Activated naive CD4-positive, alpha-beta T cell treated with anti-CD3 and anti-CD28 coated beads for 36 hours (primary cell): Measurements from ENCODE around the gene ZNF157. TPM values are rescaled to one million over a fixed set of nuclear protein-coding genes. Genes with fewer than 3 reads are reported as not detected.
A peak's percentile ranks its signal among the peaks of the same experiment; 100 is the strongest.
"Not testable (repeated sequence)": the region's sequence is repeated elsewhere in the genome, so short reads cannot be mapped to it uniquely, and the experiment has no call there.

Source experiments
- CTCF ChIA-PET: fragments of 350-600 bp; sonication (Branson Sonifier 250); formaldehyde crosslinking; loops from one replicate; lab custom pipeline; 2021; ENCODE audit warnings: antibody characterized with exemption; lab: Charles Lee
- DNase-seq: peaks from one replicate; pipeline ENCODE4 v3.0.0-alpha.2; 2020
- H3K27ac Mint-ChIP-seq: one replicate; pipeline ENCODE4 v1.8.0; 2021; ENCODE audit warnings: mild to moderate bottlenecking, mixed read lengths
- H3K27me3 Mint-ChIP-seq: one replicate; pipeline ENCODE4 v1.8.0; 2021; ENCODE audit warnings: low read depth, mixed read lengths
- H3K36me3 Mint-ChIP-seq: one replicate; pipeline ENCODE4 v1.8.0; 2021; ENCODE audit warnings: low read depth, mixed read lengths
- H3K4me1 Mint-ChIP-seq: one replicate; pipeline ENCODE4 v1.8.0; 2021; ENCODE audit warnings: low read depth, mixed read lengths
- H3K4me3 Mint-ChIP-seq: one replicate; pipeline ENCODE4 v1.8.0; 2021; ENCODE audit warnings: mild to moderate bottlenecking, moderate library complexity, mixed read lengths
- H3K9me3 Mint-ChIP-seq: one replicate; pipeline ENCODE4 v1.8.0; 2021; ENCODE audit warnings: mixed read lengths
- intact Hi-C: fragments of 100-400 bp; cut with micrococcal nuclease; formaldehyde crosslinking; loops from one replicate; pipeline ENCODE4 v1.15.1; 2023
- total RNA-seq, 2 experiments: library from RNA; stranded (reverse); gene quantifications; one replicate each; pipeline ENCODE4 v1.2.3, GENCODE V29; 2021

The ZNF157 gene
- total RNA-seq, result 1 to 10 TPM in 1 of 2 experiments, under 1 TPM in 1; 0.69 to 1.0 TPM

GRCh38 chrX:47370278-47370677 is at the start of gene ZNF157:
Gene ZNF157 (plus strand): TSS chrX:47370578. CDS start chrX:47370669, 91 bp downstream.
- intact Hi-C loops, result no loop called here
- H3K36me3 Mint-ChIP-seq, result no peaks in the 10 kb centered on the region
- H3K9me3 Mint-ChIP-seq, result no peaks in the 10 kb centered on the region
- no peak for DNase-seq
- no peaks in the 10 kb centered on the region for H3K27me3 Mint-ChIP-seq
- H3K4me1 Mint-ChIP-seq, result peaks cover 15% of the 10 kb centered on the region
- CTCF ChIA-PET, result interaction anchor here (1.5 kb wide), 1 partner anchor 14 kb away, joined by 5 read pairs; no protein-coding TSS in a partner anchor
- H3K27ac Mint-ChIP-seq, result no peak within 1 kb of the TSS
- no peak within 1 kb of the TSS for H3K4me3 Mint-ChIP-seq

GRCh38 chrX:47321386-47321785 is 49.0 kb upstream of the ZNF157 start:
- Mint-ChIP-seq H3K36me3 (no peaks in the 10 kb centered on the region), H3K4me1 (no peaks in the 10 kb centered on the region), H3K4me3 (no peak overlapping the region), H3K9me3 (no peaks in the 10 kb centered on the region), H3K27ac (no peak overlapping the region), H3K27me3 (no peaks in the 10 kb centered on the region)
- intact Hi-C loops, result no loop called here
- CTCF ChIA-PET, result no interaction called here
- DNase-seq, result no peak

- no peak for DNase-seq
- no peaks in the 10 kb centered on the region for H3K36me3 Mint-ChIP-seq
- no peak overlapping the region for H3K4me3 Mint-ChIP-seq
- CTCF ChIA-PET, result no interaction called here
- H3K27me3 Mint-ChIP-seq, result no peaks in the 10 kb centered on the region
- no peaks in the 10 kb centered on the region for H3K9me3 Mint-ChIP-seq
- no peaks in the 10 kb centered on the region for H3K4me1 Mint-ChIP-seq
- intact Hi-C loops, result no loop called here
- no peak overlapping the region for H3K27ac Mint-ChIP-seq
These were observed 48.5 kb upstream of the ZNF157 start for GRCh38 chrX:47321823-47322371.

GRCh38 chrX:47327902-47328301 is 42.5 kb upstream of the ZNF157 start:
- H3K4me3 Mint-ChIP-seq, result no peak overlapping the region
- H3K4me1 Mint-ChIP-seq, result peaks cover under 1% of the 10 kb centered on the region
- no peak overlapping the region for H3K27ac Mint-ChIP-seq
- no peaks in the 10 kb centered on the region for H3K9me3 Mint-ChIP-seq
- H3K27me3 Mint-ChIP-seq, result no peaks in the 10 kb centered on the region
- no peaks in the 10 kb centered on the region for H3K36me3 Mint-ChIP-seq
- CTCF ChIA-PET, result interaction anchor here (0.6 kb wide), 1 partner anchor 15 kb away, joined by 3 read pairs; no protein-coding TSS in a partner anchor
- no peak for DNase-seq
- intact Hi-C loops, result loop anchor here (5.0 kb wide), 1 partner anchor 61 kb away; no protein-coding TSS in a partner anchor

- H3K4me1 Mint-ChIP-seq, H3K4me3 Mint-ChIP-seq, CTCF ChIA-PET, DNase-seq, intact Hi-C loops, H3K9me3 Mint-ChIP-seq, H3K27me3 Mint-ChIP-seq, H3K27ac Mint-ChIP-seq, H3K36me3 Mint-ChIP-seq: not testable (repeated sequence)
These were observed 37.6 kb upstream of the ZNF157 start for GRCh38 chrX:47332729-47333128.

GRCh38 chrX:47351706-47352105 is 18.7 kb upstream of the ZNF157 start:
- intact Hi-C loops, result no loop called here
- Mint-ChIP-seq H3K4me1 (peaks cover 7% of the 10 kb centered on the region), H3K4me3 (no peak overlapping the region), H3K27ac (no peak overlapping the region), H3K9me3 (no peaks in the 10 kb centered on the region), H3K36me3 (no peaks in the 10 kb centered on the region), H3K27me3 (no peaks in the 10 kb centered on the region)
- no peak for DNase-seq
- CTCF ChIA-PET, result interaction anchor here (0.7 kb wide), 1 partner anchor 340 kb away, joined by 3 read pairs; no protein-coding TSS in a partner anchor

- Mint-ChIP-seq H3K36me3 (no peaks in the 10 kb centered on the region), H3K4me3 (peak overlapping the region; percentile 32), H3K27ac (peak overlapping the region; percentile 74), H3K4me1 (peaks cover 11% of the 10 kb centered on the region), H3K27me3 (no peaks in the 10 kb centered on the region), H3K9me3 (no peaks in the 10 kb centered on the region)
- peak; percentile 51 for DNase-seq
- intact Hi-C loops, result no loop called here
- CTCF ChIA-PET, result interaction anchor here (0.7 kb wide), 1 partner anchor 84 kb away, joined by 4 read pairs; no protein-coding TSS in a partner anchor
These were observed 11.9 kb upstream of the ZNF157 start for GRCh38 chrX:47358387-47359065.

GRCh38 chrX:47360423-47361179 is 9.8 kb upstream of the ZNF157 start:
- Mint-ChIP-seq H3K4me3 (no peak overlapping the region), H3K27ac (no peak overlapping the region), H3K4me1 (peaks cover 11% of the 10 kb centered on the region), H3K27me3 (no peaks in the 10 kb centered on the region), H3K9me3 (no peaks in the 10 kb centered on the region), H3K36me3 (no peaks in the 10 kb centered on the region)
- CTCF ChIA-PET, result interaction anchor here (0.6 kb wide), 1 partner anchor 14 kb away, joined by 4 read pairs; no protein-coding TSS in a partner anchor
- DNase-seq, result no peak
- intact Hi-C loops, result loop anchor here (10.0 kb wide), 1 partner anchor 294 kb away; the partner anchor contains the start of genes ELK1 and UXT

- H3K4me3 Mint-ChIP-seq, result no peak overlapping the region
- H3K27ac Mint-ChIP-seq, result no peak overlapping the region
These were observed 8.6 kb upstream of the ZNF157 start for GRCh38 chrX:47361538-47362511.

GRCh38 chrX:47366041-47366722 is 4.2 kb upstream of the ZNF157 start:
- intact Hi-C loops, result loop anchor here (1.0 to 10.0 kb wide), 4 partner anchors 116 to 289 kb away; partner anchors contain the start of genes ELK1, UBA1, UXT and ZNF41
- peak overlapping the region; percentile 90 for H3K27ac Mint-ChIP-seq

More at GRCh38 chrX:47361538-47362511, 8.6 kb upstream of the ZNF157 start:
- Mint-ChIP-seq H3K4me1 (peaks cover 20% of the 10 kb centered on the region), H3K27me3 (no peaks in the 10 kb centered on the region), H3K36me3 (no peaks in the 10 kb centered on the region), H3K9me3 (no peaks in the 10 kb centered on the region)
- CTCF ChIA-PET, result no interaction called here
- DNase-seq, result peak; percentile 18
- intact Hi-C loops, result loop anchor here (10.0 kb wide), 1 partner anchor 293 kb away; the partner anchor contains the start of genes ELK1 and UXT

GRCh38 chrX:47373198-47373597 is 2.8 kb downstream of the ZNF157 start:
- no peaks in the 10 kb centered on the region for H3K9me3 Mint-ChIP-seq
- CTCF ChIA-PET, result no interaction called here

More at GRCh38 chrX:47366041-47366722, 4.2 kb upstream of the ZNF157 start:
- Mint-ChIP-seq H3K36me3 (no peaks in the 10 kb centered on the region), H3K4me3 (peak overlapping the region; percentile 89), H3K27me3 (no peaks in the 10 kb centered on the region), H3K4me1 (peaks cover 15% of the 10 kb centered on the region), H3K9me3 (no peaks in the 10 kb centered on the region)
- CTCF ChIA-PET, result no interaction called here
- peak; percentile 79 for DNase-seq

More at GRCh38 chrX:47373198-47373597, 2.8 kb downstream of the ZNF157 start:
- Mint-ChIP-seq H3K27ac (no peak overlapping the region), H3K4me3 (no peak overlapping the region), H3K4me1 (peaks cover 4% of the 10 kb centered on the region), H3K36me3 (no peaks in the 10 kb centered on the region), H3K27me3 (no peaks in the 10 kb centered on the region)
- intact Hi-C loops, result no loop called here
- DNase-seq, result no peak
